BLaER1 treated with 17β-estradiol and CSF1 and Interleukin-3, amounts not matched to agents 10 nM and 100 nM (cell line): ENCODE results near the gene PRDM16.

Experiments used
- H3K27ac ChIP-seq, 11 experiments: shearing (Covaris generic); formaldehyde crosslinking; 2 replicates each; pipeline ENCODE4 v1.8.1; 2022
- H3K27me3 ChIP-seq, 11 experiments: shearing (Covaris generic); formaldehyde crosslinking; 2 replicates each; pipeline ENCODE4 v1.8.1; 2022
- H3K36me3 ChIP-seq, 11 experiments: shearing (Covaris generic); formaldehyde crosslinking; 2 replicates each; pipeline ENCODE4 v1.8.1; 2022
- H3K4me1 ChIP-seq, 10 experiments: shearing (Covaris generic); formaldehyde crosslinking; 2 replicates each; pipeline ENCODE4 v1.8.1; 2022
- H3K4me2 ChIP-seq, 11 experiments: shearing (Covaris generic); formaldehyde crosslinking; 2 replicates each; pipeline ENCODE4 v1.8.1; 2022
- H3K4me3 ChIP-seq, 10 experiments: shearing (Covaris generic); formaldehyde crosslinking; 2 replicates each; pipeline ENCODE4 v1.8.1; 2022
- H3K9ac ChIP-seq, 11 experiments: shearing (Covaris generic); formaldehyde crosslinking; 2 replicates each; pipeline ENCODE4 v1.8.1; 2022
- H3K9me3 ChIP-seq, 11 experiments: shearing (Covaris generic); formaldehyde crosslinking; replicated peaks in 1 of 11; 2 replicates each; pipeline ENCODE4 v1.8.1; 2022
- H4K20me1 ChIP-seq, 11 experiments: shearing (Covaris generic); formaldehyde crosslinking; 2 replicates each; pipeline ENCODE4 v1.8.1; 2022
- Cebpa-rat ChIP-seq, 11 experiments: shearing (Covaris generic); IDR thresholded peaks; 2 replicates each; pipeline ENCODE4 v1.8.1; 2022

The PRDM16 gene

DNA sequence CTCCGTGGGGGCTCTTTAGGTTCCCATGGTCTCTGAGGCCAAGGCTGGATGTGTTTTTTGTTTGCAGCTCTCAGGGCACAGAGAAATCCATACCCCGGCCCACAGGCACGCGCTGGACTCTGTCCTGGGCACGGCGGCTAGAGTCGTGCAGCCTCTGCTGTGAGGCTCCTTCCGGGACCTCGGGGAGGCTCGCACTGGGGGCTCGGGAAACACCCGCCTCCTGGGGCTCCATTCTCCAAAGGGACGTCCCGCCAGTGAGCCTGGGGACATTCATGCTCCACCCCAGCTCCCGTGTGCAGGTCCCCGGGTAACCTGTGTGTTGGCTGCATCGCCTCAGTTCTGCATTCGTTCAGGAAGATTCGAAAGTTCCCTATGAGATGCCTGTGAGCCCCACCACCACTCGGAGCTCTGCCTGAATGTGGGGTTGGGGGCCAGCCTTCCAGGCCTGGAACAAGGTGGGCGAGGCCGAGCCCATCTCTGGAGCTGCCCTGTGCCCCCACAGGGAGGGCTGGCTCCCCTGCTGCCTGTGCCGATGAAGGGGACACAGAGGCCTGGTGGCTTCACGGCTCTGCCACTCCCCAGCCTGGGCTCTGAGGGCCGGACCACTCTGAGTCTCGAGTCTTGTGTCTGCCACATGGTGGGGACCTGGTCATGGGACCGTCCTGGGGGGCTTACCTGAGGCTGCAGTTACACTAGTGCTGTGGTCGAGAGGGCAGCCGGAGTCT lies 203.5 kb downstream of the PRDM16 start:
- no peak for TF ChIP-seq Cebpa-rat (IDR thresholded peaks at IDR 0.05)
- peaks cover 0 to 23% (median 17%) of the 10 kb centered on the region in 10 experiments; a peak in 13 of 20 replicates for H3K4me1 ChIP-seq
- H3K4me3 ChIP-seq: no peak overlapping the region
- H3K27me3 ChIP-seq: peaks cover 4 to 43% (median 29%) of the 10 kb centered on the region in 11 experiments; a peak in 20 of 22 replicates
- no peaks in the 10 kb centered on the region for H3K36me3 ChIP-seq
- no peak overlapping the region for H3K27ac ChIP-seq
- no peak overlapping the region for H3K9ac ChIP-seq
- peak overlapping the region in 8 of 11 experiments; percentile 47 to 72 (median 64); a peak in 16 of 22 replicates for H3K4me2 ChIP-seq
- H4K20me1 ChIP-seq: peaks cover 0 to 47% (median 6%) of the 10 kb centered on the region in 11 experiments; a peak in 9 of 22 replicates
- H3K9me3 ChIP-seq: no peaks in the 10 kb centered on the region

DNA sequence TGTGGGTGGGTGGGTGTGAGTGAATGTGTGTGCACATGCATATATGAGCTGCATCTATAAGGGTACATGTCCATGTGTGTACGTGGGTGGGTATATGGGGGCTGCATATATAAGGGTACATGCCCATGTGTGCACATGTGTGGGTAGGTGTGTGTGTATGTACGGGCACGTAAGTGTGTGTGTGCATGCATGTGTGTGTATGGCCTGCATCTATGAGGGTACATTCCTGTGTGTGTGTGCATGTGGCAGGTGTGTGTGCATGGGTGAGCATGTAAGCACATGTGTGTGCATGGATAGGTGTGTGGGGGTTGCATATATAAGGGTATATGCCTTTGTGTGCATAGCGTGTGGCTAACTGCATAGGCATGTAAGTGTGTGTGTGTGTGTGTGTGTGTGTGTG lies 204.4 kb downstream of the PRDM16 start:
- H3K9ac ChIP-seq: no peak overlapping the region
- H3K27me3 ChIP-seq: peaks cover 4 to 38% (median 26%) of the 10 kb centered on the region in 11 experiments; a peak in 19 of 22 replicates
- H3K4me3 ChIP-seq: no peak overlapping the region
- TF ChIP-seq Cebpa-rat (IDR thresholded peaks at IDR 0.05): no peak
- H3K27ac ChIP-seq: no peak overlapping the region
- no peaks in the 10 kb centered on the region for H3K36me3 ChIP-seq
- H3K9me3 ChIP-seq: no peaks in the 10 kb centered on the region
- peaks cover 0 to 50% (median 4%) of the 10 kb centered on the region in 11 experiments; a peak in 10 of 22 replicates for H4K20me1 ChIP-seq
- H3K4me2 ChIP-seq: no peak overlapping the region
- H3K4me1 ChIP-seq: peaks cover 0 to 23% (median 17%) of the 10 kb centered on the region in 10 experiments; a peak in 13 of 20 replicates

DNA sequence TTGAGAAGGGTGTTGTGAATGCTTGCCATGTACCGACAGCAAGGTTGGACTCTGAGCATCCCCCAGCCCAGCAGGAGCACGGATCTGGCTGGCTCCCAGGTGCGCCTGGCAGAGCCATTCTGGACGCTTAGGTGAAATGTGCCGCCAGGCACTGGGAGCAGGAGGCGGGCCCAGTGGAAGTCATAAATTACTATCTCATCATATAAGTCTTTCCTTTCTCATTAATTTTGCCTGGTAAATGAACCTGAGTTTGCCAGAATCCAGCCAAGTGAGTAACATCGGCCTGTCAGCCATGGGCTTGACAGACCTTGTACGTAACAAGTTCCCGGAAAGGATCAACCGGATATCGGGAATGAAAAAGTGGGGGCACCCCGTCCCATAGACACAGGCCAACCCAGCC lies 206.0 kb downstream of the PRDM16 start:
- H4K20me1 ChIP-seq: peaks cover 0 to 62% (median 6%) of the 10 kb centered on the region in 11 experiments; a peak in 9 of 22 replicates
- H3K27me3 ChIP-seq: peaks cover 0 to 36% (median 22%) of the 10 kb centered on the region in 11 experiments; a peak in 18 of 22 replicates
- no peak overlapping the region for H3K4me3 ChIP-seq
- no peaks in the 10 kb centered on the region for H3K9me3 ChIP-seq
- H3K27ac ChIP-seq: no peak overlapping the region
- no peaks in the 10 kb centered on the region for H3K36me3 ChIP-seq
- no peak for TF ChIP-seq Cebpa-rat (IDR thresholded peaks at IDR 0.05)
- H3K4me2 ChIP-seq: no peak overlapping the region
- H3K4me1 ChIP-seq: peaks cover 0 to 23% (median 17%) of the 10 kb centered on the region in 10 experiments; a peak in 13 of 20 replicates
- no peak overlapping the region for H3K9ac ChIP-seq

DNA sequence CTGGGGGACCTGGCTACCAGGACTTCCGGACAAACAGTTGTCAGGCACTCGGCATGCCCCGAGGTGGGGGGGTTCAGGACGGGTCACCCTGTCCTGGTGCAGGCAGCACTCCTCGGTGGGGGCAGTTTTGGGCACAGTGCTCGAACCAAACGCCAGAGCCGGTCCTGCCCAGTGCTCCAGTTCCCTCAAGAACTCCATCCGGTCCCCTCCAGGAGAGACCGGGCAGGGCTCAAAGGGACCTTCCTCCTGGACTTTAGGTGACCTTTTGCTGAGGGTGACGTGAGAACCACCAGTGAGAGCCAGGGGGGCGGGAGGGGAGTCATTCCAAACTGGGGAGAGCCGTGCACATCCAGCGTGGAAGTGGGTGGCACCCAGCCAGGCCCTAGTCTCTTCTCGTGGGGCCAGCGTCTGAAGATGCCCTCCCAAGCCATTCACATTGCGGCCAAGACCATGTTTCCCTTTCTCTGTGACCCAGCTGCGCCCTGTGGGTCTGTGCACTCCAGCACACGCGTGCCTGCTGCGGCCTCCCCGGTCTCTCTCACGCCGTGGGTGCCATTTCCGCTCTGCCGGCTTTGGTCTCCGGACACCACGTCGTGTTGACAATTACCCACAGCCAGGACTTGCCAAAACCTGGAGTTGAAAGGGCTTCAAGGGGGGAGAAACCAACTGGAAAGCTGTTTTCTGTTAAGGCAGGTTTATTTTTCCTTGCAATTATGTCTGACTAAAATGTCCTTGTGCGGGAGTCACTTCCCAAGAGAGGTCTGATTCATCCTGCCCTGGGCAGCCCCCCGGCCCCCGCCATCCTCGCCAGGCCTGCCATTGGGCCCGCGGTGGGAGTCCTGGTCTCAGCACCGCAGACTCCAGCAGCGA lies 206.7 kb downstream of the PRDM16 start:
- Histone ChIP-seq H3K4me1 (peaks cover 0 to 23% (median 17%) of the 10 kb centered on the region in 10 experiments; a peak in 13 of 20 replicates), H3K4me2 (no peak overlapping the region), H3K27ac (no peak overlapping the region), H4K20me1 (peaks cover 0 to 62% (median 7%) of the 10 kb centered on the region in 11 experiments; a peak in 9 of 22 replicates), H3K27me3 (peaks cover 3 to 36% (median 18%) of the 10 kb centered on the region in 11 experiments; a peak in 18 of 22 replicates), H3K9me3 (no peaks in the 10 kb centered on the region), H3K36me3 (no peaks in the 10 kb centered on the region), H3K4me3 (no peak overlapping the region), H3K9ac (no peak overlapping the region)
- TF ChIP-seq Cebpa-rat (IDR thresholded peaks at IDR 0.05): no peak

DNA sequence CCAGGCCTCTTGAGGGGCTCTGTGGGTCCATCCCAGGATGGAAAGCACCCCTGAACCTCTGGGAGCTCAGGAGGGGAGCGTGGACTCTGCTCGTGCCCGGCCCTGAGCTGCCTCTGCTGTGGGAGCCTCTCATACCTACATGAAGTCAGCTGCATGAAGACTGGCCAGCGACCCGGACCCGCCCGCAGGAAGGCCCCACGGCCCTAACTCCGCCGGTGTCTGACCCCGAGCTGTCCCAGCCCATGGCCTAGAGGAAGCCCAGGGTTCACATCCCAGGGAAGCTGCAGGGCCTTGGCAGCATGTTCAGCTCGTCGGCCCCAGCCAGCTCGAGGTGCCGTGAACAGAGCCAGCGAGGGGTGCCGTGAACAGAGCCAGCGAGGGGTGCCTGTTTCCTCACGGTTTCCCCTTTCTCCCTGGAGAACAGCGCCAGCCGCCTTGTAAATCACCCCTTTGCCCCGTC lies 207.4 kb downstream of the PRDM16 start:
- Histone ChIP-seq H3K27me3 (peaks cover 0 to 36% (median 20%) of the 10 kb centered on the region in 11 experiments; a peak in 16 of 22 replicates), H4K20me1 (peaks cover 0 to 64% (median 9%) of the 10 kb centered on the region in 11 experiments; a peak in 9 of 22 replicates), H3K9ac (no peak overlapping the region), H3K4me2 (no peak overlapping the region), H3K27ac (no peak overlapping the region), H3K4me1 (peaks cover 0 to 17% (median 14%) of the 10 kb centered on the region in 10 experiments; a peak in 13 of 20 replicates), H3K4me3 (no peak overlapping the region), H3K9me3 (no peaks in the 10 kb centered on the region), H3K36me3 (no peaks in the 10 kb centered on the region)
- no peak for TF ChIP-seq Cebpa-rat (IDR thresholded peaks at IDR 0.05)

DNA sequence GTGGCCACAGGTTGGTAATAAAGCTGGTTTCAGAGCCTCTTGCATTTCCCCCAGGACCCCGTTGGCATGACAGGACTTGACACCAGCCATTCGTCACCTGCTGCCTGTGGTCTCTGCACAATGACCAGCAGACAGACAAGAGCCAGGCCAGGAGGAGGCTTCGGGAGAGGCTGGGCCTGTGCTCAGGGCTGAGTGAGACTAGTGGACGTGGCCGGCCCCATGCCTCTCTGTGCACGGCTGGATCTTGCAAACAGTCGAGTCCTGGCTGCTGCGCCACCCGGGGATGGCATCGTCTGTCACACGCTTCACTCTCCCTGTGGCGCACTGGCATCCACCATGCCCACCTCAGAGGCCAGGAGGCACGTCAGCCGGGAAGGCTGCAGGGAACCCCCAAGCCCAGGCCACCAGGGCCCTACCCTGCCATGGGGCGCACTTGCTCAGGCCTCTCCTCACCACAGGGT lies 208.0 kb downstream of the PRDM16 start:
- Histone ChIP-seq H4K20me1 (peaks cover 0 to 59% (median 2%) of the 10 kb centered on the region in 11 experiments; a peak in 8 of 22 replicates), H3K9ac (no peak overlapping the region), H3K27ac (no peak overlapping the region), H3K9me3 (no peaks in the 10 kb centered on the region), H3K4me1 (peaks cover 0 to 14% (median 8%) of the 10 kb centered on the region in 10 experiments; a peak in 13 of 20 replicates), H3K36me3 (no peaks in the 10 kb centered on the region), H3K4me2 (no peak overlapping the region), H3K27me3 (peaks cover 0 to 43% (median 24%) of the 10 kb centered on the region in 11 experiments; a peak in 15 of 22 replicates), H3K4me3 (no peak overlapping the region)
- TF ChIP-seq Cebpa-rat (IDR thresholded peaks at IDR 0.05): no peak

DNA sequence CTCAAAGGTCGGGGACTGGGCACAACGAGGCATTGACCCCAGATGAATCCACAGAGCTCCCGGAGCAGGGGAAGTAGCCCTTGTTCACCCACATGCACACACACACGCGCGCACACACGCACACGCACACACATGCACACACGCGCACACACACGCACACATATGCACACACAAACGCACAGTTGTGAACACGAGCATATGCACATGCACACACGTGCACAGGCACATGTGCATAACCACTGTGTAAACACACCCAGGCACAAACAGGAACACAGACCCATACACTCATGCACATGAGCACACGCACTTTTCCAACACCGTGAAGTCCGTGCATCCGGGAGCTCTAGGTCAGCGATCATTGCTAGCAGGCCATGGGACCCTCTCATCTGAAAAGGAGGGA lies 208.6 kb downstream of the PRDM16 start:
- Histone ChIP-seq H3K27ac (no peak overlapping the region), H3K4me1 (peaks cover 0 to 14% (median 7%) of the 10 kb centered on the region in 10 experiments; a peak in 11 of 20 replicates), H3K36me3 (no peaks in the 10 kb centered on the region), H3K9me3 (no peaks in the 10 kb centered on the region), H3K9ac (no peak overlapping the region), H4K20me1 (peaks cover 0 to 59% (median 6%) of the 10 kb centered on the region in 11 experiments; a peak in 10 of 22 replicates), H3K27me3 (peaks cover 0 to 49% (median 30%) of the 10 kb centered on the region in 11 experiments; a peak in 17 of 22 replicates), H3K4me2 (no peak overlapping the region), H3K4me3 (no peak overlapping the region)
- no peak for TF ChIP-seq Cebpa-rat (IDR thresholded peaks at IDR 0.05)

DNA sequence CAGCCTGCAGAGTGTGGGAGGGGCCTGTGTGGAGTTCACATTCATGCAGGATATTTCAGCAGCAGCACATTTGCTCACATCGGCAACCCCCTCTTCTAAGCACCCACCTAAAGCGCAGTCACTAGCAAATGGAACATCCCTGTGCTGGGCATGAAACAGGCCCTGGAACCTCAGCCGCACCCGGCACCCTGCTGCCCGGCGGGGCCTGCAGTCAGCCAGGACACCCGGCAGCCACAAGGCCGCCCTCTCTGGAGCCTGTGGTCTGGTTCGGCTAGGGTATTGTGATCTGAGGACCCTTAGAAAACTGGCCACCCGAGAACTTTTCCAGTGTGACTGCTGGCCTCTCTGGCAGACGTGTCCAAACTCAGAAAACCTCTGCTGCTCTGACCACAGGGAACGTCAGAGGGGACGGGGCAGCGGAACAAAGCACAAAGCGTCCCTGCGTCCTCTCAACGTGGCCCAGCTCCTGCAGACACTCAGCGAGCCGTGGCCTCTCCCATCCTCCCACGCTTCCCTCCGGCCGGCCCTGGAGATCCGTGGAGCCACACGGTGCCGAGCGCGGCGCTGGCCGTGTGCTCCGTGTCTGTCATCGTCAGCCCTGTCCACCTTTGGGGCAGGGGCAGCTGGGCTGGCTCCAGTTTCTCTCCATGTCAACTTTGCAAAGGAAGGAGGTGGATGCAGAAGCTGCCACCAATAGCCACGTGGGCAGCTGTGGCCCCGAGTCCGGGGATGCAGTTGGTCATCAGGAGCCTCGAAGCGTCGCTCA lies 209.6 kb downstream of the PRDM16 start:
- H3K4me2 ChIP-seq: no peak overlapping the region
- no peak overlapping the region for H3K4me3 ChIP-seq
- no peaks in the 10 kb centered on the region for H3K36me3 ChIP-seq
- peaks cover 0 to 67% (median 9%) of the 10 kb centered on the region in 11 experiments; a peak in 10 of 22 replicates for H4K20me1 ChIP-seq
- peaks cover 0 to 15% (median 6%) of the 10 kb centered on the region in 10 experiments; a peak in 8 of 20 replicates for H3K4me1 ChIP-seq
- no peak for TF ChIP-seq Cebpa-rat (IDR thresholded peaks at IDR 0.05)
- H3K27ac ChIP-seq: no peak overlapping the region
- no peaks in the 10 kb centered on the region for H3K9me3 ChIP-seq
- H3K27me3 ChIP-seq: peaks cover 0 to 59% (median 39%) of the 10 kb centered on the region in 11 experiments; a peak in 18 of 22 replicates
- no peak overlapping the region for H3K9ac ChIP-seq
